Mammary epithelial cell (primary cell): Measurements from ENCODE around the gene ABCB11.

Experiments
- CTCF ChIP-seq, 2 donors: IDR thresholded peaks in 1 of 2; conservative IDR thresholded peaks in 1 of 2; 2 replicates each; pipeline ENCODE4 v1.5.1; 2011 to 2012; ENCODE audit warnings: inconsistent platforms in 2 of 2, low read length in 2 of 2, mild to moderate bottlenecking in 2 of 2, control low read depth in 1 of 2, low read depth in 1 of 2; ENCODE audit not compliant: insufficient read depth in 1 of 2; ENCODE audit errors: extremely low read depth in 1 of 2
- EZH2 ChIP-seq: IDR thresholded peaks from 2 replicates; pipeline ENCODE4 v1.6.1; 2012; ENCODE audit warnings: low read length, inconsistent platforms, borderline replicate concordance

DNA sequence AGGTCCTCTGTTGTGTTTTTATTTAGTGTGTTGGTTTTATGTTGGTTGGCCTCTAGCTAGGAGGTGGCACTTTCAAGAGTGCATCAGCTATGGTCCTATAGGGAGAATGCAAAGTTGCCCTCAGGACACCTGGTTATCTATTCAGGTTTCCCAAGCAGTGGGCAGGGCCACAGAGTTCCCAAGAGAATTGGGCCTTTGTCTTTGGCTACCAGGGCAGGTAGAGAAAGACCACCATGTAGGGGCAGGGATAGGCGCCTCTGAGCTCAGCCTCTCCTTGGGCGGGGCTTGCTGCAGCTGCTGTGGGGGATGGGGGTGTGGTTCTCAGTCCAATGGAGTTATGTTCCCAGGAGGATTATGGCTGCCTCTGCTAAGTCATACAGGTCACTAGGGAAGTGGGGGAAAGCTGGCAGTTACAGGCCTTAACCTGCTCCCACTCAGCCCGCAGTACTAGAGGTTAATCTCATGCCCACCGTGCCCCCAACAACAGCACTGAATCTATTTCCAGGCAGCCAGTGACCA, 26.0 kb downstream of the ABCB11 start:
- TF ChIP-seq CTCF (conservative IDR thresholded peaks at IDR 0.05 in 1 of 2, IDR thresholded peaks at IDR 0.05 in 1 of 2; ENCODE audit: extremely low read depth in 1 of 2, insufficient read depth in 1 of 2, low read depth in 1 of 2, low read length in 2 of 2) (no peak), EZH2 (no peak)
